CD14-positive monocyte (primary cell): ENCODE results near the gene ZFYVE21. TPM values are rescaled to one million over a fixed set of nuclear protein-coding genes. Genes with fewer than 3 reads are reported as not detected.

Experiments
- DNase-seq, 3 donors: peaks; one replicate each; pipeline ENCODE4 v3.0.0-alpha.2; 2011 to 2022
- H2AFZ ChIP-seq: 2 replicates; pipeline ENCODE4 v1.6.0; 2012; ENCODE audit warnings: mild to moderate bottlenecking, low read depth, low read length, inconsistent platforms; ENCODE audit not compliant: insufficient read depth, poor library complexity, severe bottlenecking
- H3K27ac ChIP-seq, 2 donors: 1 replicate in 1 of 2; 2 replicates in 1 of 2; pipeline ENCODE4 v1.5.1; 2012 to 2013; ENCODE audit warnings: low read length in 2 of 2, control low read depth in 1 of 2, inconsistent platforms in 1 of 2, low read depth in 1 of 2, mild to moderate bottlenecking in 1 of 2
- H3K27me3 ChIP-seq, 2 donors: one replicate each; pipeline versions ENCODE4 v1.6.0 to v1.6.1; 2011 to 2013; ENCODE audit warnings: low read length in 2 of 2; ENCODE audit not compliant: control insufficient read depth in 2 of 2, insufficient read depth in 2 of 2
- H3K36me3 ChIP-seq, 2 donors: replicated peaks in 1 of 2; 1 replicate in 1 of 2; 2 replicates in 1 of 2; pipeline versions ENCODE4 v1.5.1 to v1.6.1; 2012 to 2013; ENCODE audit warnings: low read length in 2 of 2, control low read depth in 1 of 2, inconsistent platforms in 1 of 2, mild to moderate bottlenecking in 1 of 2; ENCODE audit not compliant: insufficient read depth in 2 of 2, control insufficient read depth in 1 of 2
- H3K4me1 ChIP-seq, 2 donors: 1 replicate in 1 of 2; 2 replicates in 1 of 2; pipeline versions ENCODE4 v1.5.1 to v1.6.1; 2012 to 2013; ENCODE audit warnings: low read length in 2 of 2, control low read depth in 1 of 2, inconsistent platforms in 1 of 2, mild to moderate bottlenecking in 1 of 2, moderate library complexity in 1 of 2; ENCODE audit not compliant: insufficient read depth in 2 of 2, control insufficient read depth in 1 of 2
- H3K4me2 ChIP-seq: replicated peaks from 2 replicates; pipeline ENCODE3; 2012; ENCODE audit warnings: low read length, moderate library complexity, mild to moderate bottlenecking; ENCODE audit not compliant: poor library complexity, severe bottlenecking; ENCODE audit errors: extremely low read depth
- H3K4me3 ChIP-seq, 3 experiments: fragments of 200-600 bp in 1 of 3; sonication (generic) in 1 of 3; replicated peaks in 1 of 3; 1 replicate in 2 of 3; 2 replicates in 1 of 3; pipeline ENCODE4 v1.5.1; 2011 to 2013; ENCODE audit warnings: low read length in 3 of 3, mild to moderate bottlenecking in 3 of 3, control low read depth in 2 of 3, low read depth in 2 of 3, inconsistent platforms in 1 of 3, moderate library complexity in 1 of 3
- H3K79me2 ChIP-seq: 2 replicates; pipeline ENCODE4 v1.6.0; 2012; ENCODE audit warnings: mild to moderate bottlenecking, control low read depth, inconsistent platforms, low read length, moderate library complexity; ENCODE audit not compliant: insufficient read depth
- H3K9ac ChIP-seq: 2 replicates; pipeline ENCODE4 v1.6.0; 2017; ENCODE audit warnings: low read length, mild to moderate bottlenecking; ENCODE audit not compliant: insufficient read depth, poor library complexity, severe bottlenecking
- H3K9me3 ChIP-seq, 2 donors: replicated peaks in 1 of 2; 1 replicate in 1 of 2; 2 replicates in 1 of 2; pipeline versions ENCODE4 v1.5.1 to v1.6.1; 2012 to 2013; ENCODE audit warnings: low read length in 2 of 2, control low read depth in 1 of 2; ENCODE audit not compliant: control insufficient read depth in 1 of 2, insufficient read depth in 1 of 2
- H4K20me1 ChIP-seq: 2 replicates; pipeline ENCODE4 v1.6.0; 2012; ENCODE audit warnings: mild to moderate bottlenecking, low read length, control low read depth, moderate library complexity; ENCODE audit not compliant: insufficient read depth
- H3K27ac Mint-ChIP-seq, 7 donors: one replicate each; pipeline ENCODE4 v1.8.0; 2020; ENCODE audit warnings: mild to moderate bottlenecking in 7 of 7, mixed read lengths in 7 of 7, moderate library complexity in 6 of 7, inconsistent platforms in 2 of 7
- H3K27me3 Mint-ChIP-seq, 3 donors: one replicate each; pipeline ENCODE4 v1.8.0; 2021 to 2022; ENCODE audit warnings: low read depth in 3 of 3, mild to moderate bottlenecking in 3 of 3, mixed read lengths in 3 of 3, moderate library complexity in 3 of 3, inconsistent platforms in 1 of 3
- H3K36me3 Mint-ChIP-seq, 2 donors: one replicate each; pipeline ENCODE4 v1.8.0; 2020; ENCODE audit warnings: mixed read lengths in 2 of 2, inconsistent platforms in 1 of 2, mild to moderate bottlenecking in 1 of 2
- H3K4me1 Mint-ChIP-seq: one replicate; pipeline ENCODE4 v1.8.0; 2020; ENCODE audit warnings: mild to moderate bottlenecking, mixed read lengths
- H3K4me3 Mint-ChIP-seq, 2 donors: one replicate each; pipeline ENCODE4 v1.8.0; 2020; ENCODE audit warnings: mild to moderate bottlenecking in 2 of 2, mixed read lengths in 2 of 2, moderate library complexity in 1 of 2
- H3K9me3 Mint-ChIP-seq, 7 donors: one replicate each; pipeline ENCODE4 v1.8.0; 2020 to 2022; ENCODE audit warnings: mixed read lengths in 7 of 7, mild to moderate bottlenecking in 6 of 7, moderate library complexity in 6 of 7, inconsistent platforms in 2 of 7
- WGBS: methylation state at CpG from one replicate; pipeline ENCODE4 v1.1.5; 2013; ENCODE audit warnings: missing lambda C conversion rate; ENCODE audit not compliant: insufficient coverage; 5-methylcytosine and 5-hydroxymethylcytosine counted together
- intact Hi-C, 2 donors: fragments of 100-400 bp; cut with micrococcal nuclease; formaldehyde crosslinking; loops; one replicate each; pipeline versions ENCODE4 v1.15.0 to v1.15.1; 2023
- polyA plus RNA-seq, 3 donors: library from polyadenylated mRNA; depleted of rRNA in 1 of 3; unstranded in 2 of 3; stranded (reverse) in 1 of 3; fragments of 300-500 nt in 2 of 3; fragments of >200 nt in 1 of 3; fragmentation: Illumina TruSeq in 2 of 3; gene quantifications; 1 replicate in 2 of 3; 2 replicates in 1 of 3; pipeline ENCODE4 v1.2.3, GENCODE V29; 2012 to 2021
- TF ChIP-seq, protein P1 (sequence below): fragments of 200-600 bp; IDR thresholded peaks from one replicate; pipeline ENCODE4 v1.8.0; 2022; ENCODE audit warnings: antibody characterized with exemption, mild to moderate bottlenecking

Gene ZFYVE21
- polyA plus RNA-seq, 3 donors, result 22.1 to 36.5 (median 33.1) TPM

DNA sequence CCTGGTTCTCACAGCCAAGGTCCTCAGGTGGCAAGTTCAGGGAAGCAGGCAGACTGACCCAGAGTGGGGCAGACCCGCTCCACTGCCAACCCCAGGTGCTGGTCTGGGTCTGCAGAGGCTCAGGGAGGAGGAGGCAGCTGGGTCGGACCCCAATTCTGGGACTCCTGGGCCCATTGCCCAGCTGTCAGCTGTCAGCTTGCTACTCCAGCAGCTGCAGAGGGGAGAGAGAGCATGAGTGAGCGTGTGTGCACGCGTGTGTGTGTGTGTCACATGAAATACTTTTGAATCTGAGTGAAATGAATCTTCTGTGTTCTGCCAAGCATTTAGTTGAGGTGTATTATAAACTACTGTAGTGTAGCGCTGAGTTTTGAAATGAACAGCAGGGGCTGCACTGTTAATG is 31.1 kb upstream of the ZFYVE21 start:
- H3K4me3 ChIP-seq, result no peak overlapping the region
- peaks cover 47% of the 10 kb centered on the region for H4K20me1 ChIP-seq
- H3K4me1 Mint-ChIP-seq, result no peaks in the 10 kb centered on the region
- 97% methylated on average over 2 of the region's 6 CpGs for WGBS
- no peaks in the 10 kb centered on the region for H3K27me3 ChIP-seq
- H3K9ac ChIP-seq, result no peak overlapping the region
- peaks cover 0 to 2% (median 1%) of the 10 kb centered on the region in 3 donors for H3K27me3 Mint-ChIP-seq
- no peaks in the 10 kb centered on the region for H3K79me2 ChIP-seq
- H3K4me1 ChIP-seq, result no peaks in the 10 kb centered on the region
- no peak overlapping the region for H3K27ac ChIP-seq
- no peak overlapping the region for H3K4me3 Mint-ChIP-seq
- TF ChIP-seq, protein P1, sequence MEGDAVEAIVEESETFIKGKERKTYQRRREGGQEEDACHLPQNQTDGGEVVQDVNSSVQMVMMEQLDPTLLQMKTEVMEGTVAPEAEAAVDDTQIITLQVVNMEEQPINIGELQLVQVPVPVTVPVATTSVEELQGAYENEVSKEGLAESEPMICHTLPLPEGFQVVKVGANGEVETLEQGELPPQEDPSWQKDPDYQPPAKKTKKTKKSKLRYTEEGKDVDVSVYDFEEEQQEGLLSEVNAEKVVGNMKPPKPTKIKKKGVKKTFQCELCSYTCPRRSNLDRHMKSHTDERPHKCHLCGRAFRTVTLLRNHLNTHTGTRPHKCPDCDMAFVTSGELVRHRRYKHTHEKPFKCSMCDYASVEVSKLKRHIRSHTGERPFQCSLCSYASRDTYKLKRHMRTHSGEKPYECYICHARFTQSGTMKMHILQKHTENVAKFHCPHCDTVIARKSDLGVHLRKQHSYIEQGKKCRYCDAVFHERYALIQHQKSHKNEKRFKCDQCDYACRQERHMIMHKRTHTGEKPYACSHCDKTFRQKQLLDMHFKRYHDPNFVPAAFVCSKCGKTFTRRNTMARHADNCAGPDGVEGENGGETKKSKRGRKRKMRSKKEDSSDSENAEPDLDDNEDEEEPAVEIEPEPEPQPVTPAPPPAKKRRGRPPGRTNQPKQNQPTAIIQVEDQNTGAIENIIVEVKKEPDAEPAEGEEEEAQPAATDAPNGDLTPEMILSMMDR, result no peak
- no peak overlapping the region for H3K27ac Mint-ChIP-seq
- no peak overlapping the region for H3K4me2 ChIP-seq
- no peak for DNase-seq
- H3K36me3 Mint-ChIP-seq, result peaks cover 82 to 94% of the 10 kb centered on the region in 2 donors
- intact Hi-C loops, result loop anchor here in 1 of 2 donors (10.0 kb wide), 1 partner anchor 110 kb away; no protein-coding TSS in a partner anchor
- H3K9me3 Mint-ChIP-seq, result peaks cover 0 to 2% (median 0%) of the 10 kb centered on the region in 7 donors
- H2AFZ ChIP-seq, result no peak overlapping the region
- peaks cover 90 to 100% of the 10 kb centered on the region in 2 donors for H3K36me3 ChIP-seq
- H3K9me3 ChIP-seq, result no peaks in the 10 kb centered on the region

DNA sequence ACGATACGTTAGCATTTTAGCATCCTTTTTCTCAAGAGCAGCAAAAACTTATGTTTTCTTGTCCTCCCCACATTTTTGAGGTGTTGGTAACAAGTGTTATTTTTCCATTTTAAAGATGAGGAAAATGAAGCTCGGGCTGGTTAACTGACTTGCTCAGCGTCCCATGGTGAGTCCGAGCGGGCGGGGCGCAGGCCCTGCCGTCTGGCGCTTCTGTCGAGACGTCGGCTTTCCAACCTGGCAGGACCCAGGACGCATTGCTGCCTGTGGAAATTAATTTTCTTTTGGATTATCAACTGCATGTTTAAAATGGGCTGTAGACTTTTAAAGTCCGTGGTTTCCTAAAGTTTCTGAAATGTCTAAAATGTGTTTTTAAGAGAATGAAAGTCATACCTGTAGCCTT is 30.7 kb upstream of the ZFYVE21 start:
- 94% methylated on average over 10 of the region's 15 CpGs for WGBS
- Histone ChIP-seq H3K36me3 (peaks cover 87 to 100% of the 10 kb centered on the region in 2 donors), H3K27me3 (no peaks in the 10 kb centered on the region), H4K20me1 (peaks cover 43% of the 10 kb centered on the region), H3K9me3 (no peaks in the 10 kb centered on the region), H3K4me2 (no peak overlapping the region), H3K9ac (no peak overlapping the region), H3K79me2 (no peaks in the 10 kb centered on the region), H3K27ac (no peak overlapping the region), H3K4me3 (no peak overlapping the region), H2AFZ (no peak overlapping the region), H3K4me1 (no peaks in the 10 kb centered on the region)
- H3K4me3 Mint-ChIP-seq, result no peak overlapping the region
- intact Hi-C loops, result loop anchor here in 1 of 2 donors (10.0 kb wide), 1 partner anchor 110 kb away; no protein-coding TSS in a partner anchor
- TF ChIP-seq, protein P1, result no peak
- no peaks in the 10 kb centered on the region for H3K4me1 Mint-ChIP-seq
- no peak for DNase-seq
- peaks cover 0 to 2% (median 0%) of the 10 kb centered on the region in 7 donors for H3K9me3 Mint-ChIP-seq
- H3K36me3 Mint-ChIP-seq, result peaks cover 81 to 93% of the 10 kb centered on the region in 2 donors
- H3K27me3 Mint-ChIP-seq, result peaks cover 0 to 2% (median 1%) of the 10 kb centered on the region in 3 donors
- no peak overlapping the region for H3K27ac Mint-ChIP-seq
